HG02943 (cell line): ENCODE measurements around the gene MEGF9.
"Not testable (repeated sequence)": the region's sequence is repeated elsewhere in the genome, so short reads cannot be mapped to it uniquely, and the experiment has no call there.

Source experiments
- ATAC-seq: cut with Tn5 transposase; IDR thresholded peaks from one replicate; pipeline ENCODE4 v1.9.1; 2021; ENCODE audit warnings: mild to moderate bottlenecking, low read depth, moderate library complexity; ENCODE audit not compliant: unreplicated experiment

Gene MEGF9

GRCh38 chr9:120663950-120664349, 50.3 kb downstream of the MEGF9 start:
- ATAC-seq = no peak

- ATAC-seq = no peak
Observed at GRCh38 chr9:120663380-120663779, 50.9 kb downstream of the MEGF9 start.

GRCh38 chr9:120662513-120662912, 51.8 kb downstream of the MEGF9 start:
- ATAC-seq = no peak

- no peak for ATAC-seq
Observed at GRCh38 chr9:120659676-120660075, 54.6 kb downstream of the MEGF9 start.

GRCh38 chr9:120659209-120659608, 55.1 kb downstream of the MEGF9 start:
- ATAC-seq = no peak

GRCh38 chr9:120655005-120655622, 59.2 kb downstream of the MEGF9 start:
- no peak for ATAC-seq

GRCh38 chr9:120654272-120654671, 60.0 kb downstream of the MEGF9 start:
- no peak for ATAC-seq

GRCh38 chr9:120653762-120654161, 60.5 kb downstream of the MEGF9 start:
- no peak for ATAC-seq

- no peak for ATAC-seq
Observed at GRCh38 chr9:120652934-120653333, 61.3 kb downstream of the MEGF9 start.

GRCh38 chr9:120650352-120650751, 63.9 kb downstream of the MEGF9 start:
- no peak for ATAC-seq

- no peak for ATAC-seq
Observed at GRCh38 chr9:120648581-120649197, 65.6 kb downstream of the MEGF9 start.

- ATAC-seq = no peak
Observed at GRCh38 chr9:120646948-120647347, 67.3 kb downstream of the MEGF9 start.

GRCh38 chr9:120645760-120646159, 68.5 kb downstream of the MEGF9 start:
- no peak for ATAC-seq

GRCh38 chr9:120643061-120643460, 71.2 kb downstream of the MEGF9 start:
- no peak for ATAC-seq

- ATAC-seq = no peak
Observed at GRCh38 chr9:120642129-120642770, 72.0 kb downstream of the MEGF9 start.

GRCh38 chr9:120640874-120641273, 73.4 kb downstream of the MEGF9 start:
- ATAC-seq = not testable (repeated sequence)

- ATAC-seq = no peak
Observed at GRCh38 chr9:120640380-120640779, 73.9 kb downstream of the MEGF9 start.

GRCh38 chr9:120637919-120638318, 76.4 kb downstream of the MEGF9 start:
- no peak for ATAC-seq

GRCh38 chr9:120636194-120636957, 77.9 kb downstream of the MEGF9 start:
- ATAC-seq = no peak

GRCh38 chr9:120635011-120635410, 79.3 kb downstream of the MEGF9 start:
- ATAC-seq = no peak

GRCh38 chr9:120630333-120630732, 83.9 kb downstream of the MEGF9 start:
- no peak for ATAC-seq
